ENCODE results near the gene BCOR.

BCOR gene

DNA sequence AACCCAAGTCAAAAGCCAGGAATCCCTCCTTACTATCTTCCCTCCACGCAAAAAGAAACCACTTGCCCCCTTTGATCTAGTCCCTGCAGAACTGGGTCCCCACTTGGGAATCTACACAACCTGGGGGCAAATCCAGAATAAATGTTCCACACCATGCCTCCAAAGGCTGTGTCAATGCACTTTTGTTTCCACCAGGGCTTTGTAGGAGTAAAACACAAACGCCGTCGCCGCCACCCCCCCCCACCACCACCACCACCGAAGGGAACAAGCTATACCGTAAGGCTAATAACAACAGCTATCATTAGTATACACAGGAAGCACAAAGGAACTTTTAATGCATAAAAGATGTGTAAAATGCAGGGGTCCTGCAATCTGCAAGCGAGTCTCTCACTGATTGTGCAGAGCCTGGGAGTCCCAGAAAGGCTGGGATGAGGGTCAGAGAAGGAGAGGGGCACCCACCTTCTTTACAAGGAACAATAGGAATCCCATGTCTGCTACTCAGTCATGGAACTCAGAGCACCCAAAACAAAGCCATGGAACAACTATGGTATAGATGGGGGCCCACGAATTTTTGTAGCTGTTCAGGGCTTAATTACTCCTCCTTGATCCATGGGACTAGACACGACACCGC is 13.2 kb downstream of the BCOR start:
- DNase-seq (ENCODE audit: low spot score), result no peak

DNA sequence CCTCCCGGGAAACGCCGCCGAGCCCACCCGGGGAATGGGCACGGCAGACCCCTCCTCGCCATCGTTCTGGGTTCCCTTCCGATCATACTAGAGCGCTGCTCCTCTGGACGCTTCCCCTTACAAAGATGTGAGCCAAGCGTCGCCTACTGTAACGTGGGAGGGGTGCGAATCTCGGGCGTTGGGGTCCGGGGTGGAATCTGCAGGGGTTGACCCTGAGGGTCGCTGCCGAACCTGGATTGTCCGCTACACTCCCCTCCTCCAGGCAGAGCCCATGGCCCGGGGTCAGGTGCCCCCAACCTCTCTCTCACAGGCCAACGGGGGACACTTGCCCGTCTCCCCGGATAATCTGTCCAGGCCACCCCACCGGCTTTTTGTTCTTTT is 13.8 kb downstream of the BCOR start:
- no peak for DNase-seq (ENCODE audit: low spot score)

- no peak for DNase-seq (ENCODE audit: low spot score)
These were observed 14.4 kb downstream of the BCOR start for GRCh38 chrX:40083120-40083978.

DNA sequence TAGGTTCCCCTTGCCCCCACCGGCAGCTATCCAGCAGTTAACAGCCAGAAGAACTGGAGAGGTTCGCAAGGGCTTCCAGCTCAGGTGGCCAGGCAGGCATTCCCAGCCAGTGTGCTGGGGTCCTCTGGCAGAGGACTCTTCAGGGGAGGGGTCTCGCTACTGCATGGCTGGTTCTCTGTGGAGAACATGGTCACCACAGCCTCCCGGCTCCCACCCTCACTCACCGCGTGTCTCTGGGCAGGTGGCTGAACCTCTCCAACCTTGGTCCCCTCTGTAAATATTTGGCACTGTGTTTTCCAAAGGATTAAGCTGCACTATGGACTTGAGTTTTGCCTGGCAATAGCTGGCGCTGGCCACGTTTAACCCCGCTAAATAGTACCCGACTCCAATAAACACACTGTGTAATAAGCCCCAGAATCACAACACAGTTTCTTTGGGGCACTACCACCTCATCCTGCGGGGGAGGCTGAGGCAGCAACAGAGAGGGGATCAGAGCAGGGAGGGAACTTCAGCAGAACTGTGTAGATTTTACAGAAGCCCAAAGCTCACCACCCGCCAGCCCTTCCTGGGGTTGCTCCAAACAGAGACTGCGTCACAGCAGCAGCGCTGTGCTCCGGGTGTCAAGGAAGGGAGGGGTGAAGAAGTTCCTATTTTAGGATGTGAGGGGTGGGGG is 15.2 kb downstream of the BCOR start:
- no peak for DNase-seq (ENCODE audit: low spot score)

GRCh38 chrX:40081679-40082068 is 16.1 kb downstream of the BCOR start:
- no peak for DNase-seq (ENCODE audit: low spot score)

- DNase-seq (ENCODE audit: low spot score), result no peak
These were observed 16.7 kb downstream of the BCOR start for GRCh38 chrX:40080894-40081678.

- no peak for DNase-seq (ENCODE audit: low spot score)
These were observed 18.2 kb downstream of the BCOR start for GRCh38 chrX:40079572-40079971.

- DNase-seq (ENCODE audit: low spot score), result no peak
These were observed 19.1 kb downstream of the BCOR start for GRCh38 chrX:40078489-40079227.

- DNase-seq (ENCODE audit: low spot score), result no peak
These were observed 19.9 kb downstream of the BCOR start for GRCh38 chrX:40077906-40078305.

GRCh38 chrX:40076750-40077575 is 20.8 kb downstream of the BCOR start:
- DNase-seq (ENCODE audit: low spot score), result no peak

GRCh38 chrX:40074959-40075332 is 22.8 kb downstream of the BCOR start:
- DNase-seq (ENCODE audit: low spot score), result no peak

- DNase-seq (ENCODE audit: low spot score), result no peak
These were observed 23.4 kb downstream of the BCOR start for GRCh38 chrX:40074080-40074958.

DNA sequence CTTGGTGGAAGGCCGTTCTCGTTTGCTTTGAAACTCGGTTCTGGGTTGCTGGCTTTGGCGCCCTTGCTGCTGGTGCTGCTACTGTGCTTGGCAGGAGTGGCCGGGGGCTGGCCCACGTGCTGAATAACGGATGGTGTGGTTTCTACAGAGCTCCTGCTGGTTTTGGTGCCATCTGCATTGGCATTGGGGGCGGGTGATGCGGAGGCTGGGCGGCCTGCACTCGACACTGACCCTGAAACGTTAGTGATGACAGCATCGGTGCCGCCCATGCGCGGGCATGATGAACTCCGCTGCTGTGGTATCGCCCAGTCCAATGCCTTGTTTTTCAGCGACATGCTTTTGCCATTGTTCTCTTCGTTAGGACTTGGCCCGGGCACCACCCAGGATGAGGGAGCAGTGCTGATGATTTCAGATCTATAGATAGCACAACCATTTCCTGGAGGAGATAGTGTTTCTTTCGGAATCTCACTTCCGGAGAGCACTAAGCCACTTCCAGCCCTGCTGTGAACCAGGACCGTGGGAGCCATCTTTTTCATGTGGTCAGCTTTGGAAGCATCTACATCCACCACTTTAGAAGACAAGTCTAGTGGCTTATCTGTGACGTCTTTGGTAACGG is 24.2 kb downstream of the BCOR start:
- DNase-seq (ENCODE audit: low spot score), result no peak

DNA sequence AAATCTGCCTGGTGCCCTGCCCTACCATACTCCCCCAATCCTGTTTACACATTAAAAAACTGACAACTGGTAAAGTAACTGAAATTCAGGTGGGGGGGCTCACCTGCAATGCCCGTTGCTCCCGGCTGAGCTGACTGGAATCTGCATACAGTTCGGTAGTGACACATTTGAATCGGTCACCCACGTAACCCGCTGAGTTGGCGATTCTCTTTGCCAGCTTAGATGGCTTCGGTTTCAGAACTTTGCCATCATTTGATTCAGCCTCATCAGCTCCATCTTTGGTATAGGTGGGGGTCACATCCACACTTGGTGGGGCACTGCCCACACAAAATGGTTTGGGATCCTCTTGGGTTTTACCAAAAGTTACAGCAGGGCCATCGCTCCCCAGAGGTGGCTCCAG is 25.5 kb downstream of the BCOR start:
- no peak for DNase-seq (ENCODE audit: low spot score)

GRCh38 chrX:40068048-40068447 is 29.7 kb downstream of the BCOR start:
- no peak for DNase-seq (ENCODE audit: low spot score)

- DNase-seq (ENCODE audit: low spot score), result no peak
These were observed 31.1 kb downstream of the BCOR start for GRCh38 chrX:40066700-40067099.

DNA sequence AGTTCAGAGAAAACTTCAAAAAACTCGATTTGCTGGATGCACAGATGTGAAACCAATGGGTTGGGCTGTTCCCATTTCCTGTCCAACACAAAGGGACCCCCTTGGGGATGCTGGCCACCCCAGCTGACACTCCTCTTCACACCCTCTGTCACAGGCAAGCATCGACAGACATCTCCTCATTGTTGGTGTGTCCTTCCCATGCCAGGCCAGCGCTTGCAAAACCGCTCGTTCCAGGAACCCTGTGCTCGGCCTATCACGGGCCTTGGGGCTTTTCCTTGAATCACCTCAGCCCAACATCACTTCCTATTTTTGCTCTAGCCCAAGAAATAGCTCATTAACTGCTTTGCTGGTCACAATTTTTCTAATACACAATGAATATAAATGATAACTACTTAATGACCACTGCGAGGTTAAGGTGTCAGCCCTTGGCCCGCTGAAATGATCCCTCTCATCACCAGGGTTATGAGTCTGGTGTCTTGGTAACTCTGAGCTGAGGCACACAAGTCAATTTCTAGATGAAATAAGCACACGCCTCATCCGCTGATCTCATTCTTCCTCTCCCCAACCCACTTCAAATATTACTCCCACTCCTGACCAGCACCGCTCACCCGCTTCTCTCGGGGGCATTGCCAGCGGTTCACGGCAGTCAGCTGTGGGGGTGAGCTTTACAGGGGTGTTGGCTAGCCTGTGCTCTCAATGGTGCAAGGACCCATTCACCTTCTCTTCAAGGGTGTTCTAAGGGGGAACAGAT is 32.3 kb downstream of the BCOR start:
- no peak for DNase-seq (ENCODE audit: low spot score)

DNA sequence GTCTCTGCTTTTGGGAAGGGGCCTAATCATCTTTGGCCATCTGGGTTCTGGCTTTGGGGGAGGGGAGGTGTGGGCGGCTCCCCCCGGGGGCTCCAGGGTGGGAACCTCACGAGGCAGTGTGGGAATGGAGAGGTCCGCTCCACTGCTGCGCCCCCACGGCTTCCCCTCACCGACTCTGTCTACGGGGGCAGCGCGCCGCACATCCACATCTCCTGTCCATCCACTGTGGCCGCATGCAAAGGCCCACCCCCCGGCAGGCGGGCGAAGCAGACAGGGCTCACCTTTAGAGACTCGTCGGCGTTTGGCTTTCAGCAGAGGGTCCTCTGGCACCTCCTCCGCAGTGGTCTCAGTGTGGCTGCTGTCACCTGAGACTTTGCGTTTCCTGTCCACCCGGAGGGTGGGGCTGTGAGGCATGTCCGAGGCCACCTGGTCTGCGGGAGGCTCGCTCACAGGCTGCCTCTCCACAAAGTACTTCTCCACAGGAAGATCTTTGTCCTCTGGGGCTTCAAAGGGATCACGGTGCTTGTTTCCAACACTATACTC is 33.6 kb downstream of the BCOR start:
- DNase-seq (ENCODE audit: low spot score), result no peak
